Measurements from ENCODE around the gene TAS2R3.
"Not testable (repeated sequence)": the region's sequence is repeated elsewhere in the genome, so short reads cannot be mapped to it uniquely, and the experiment has no call there.

Gene TAS2R3

DNA sequence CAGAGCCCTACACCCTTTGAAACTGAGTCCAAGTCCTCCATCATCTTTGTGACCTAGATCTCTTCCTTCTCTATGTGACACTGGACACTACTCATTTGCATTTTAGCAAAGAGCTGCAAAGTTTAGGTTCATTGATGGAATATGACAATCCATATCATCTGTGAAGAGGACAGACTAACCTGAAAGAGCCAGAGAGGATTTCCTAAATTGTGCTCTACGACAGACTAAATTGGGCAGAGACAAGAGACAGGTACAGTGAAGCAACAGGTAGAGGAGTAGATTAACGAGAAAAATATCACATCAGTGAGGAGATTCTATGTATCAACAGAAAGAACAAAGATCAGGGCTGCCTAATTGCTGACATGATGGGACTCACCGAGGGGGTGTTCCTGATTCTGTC, at the start of gene TAS2R3:
TSS of gene TAS2R3 (plus strand) at position 301 of the 400 bp plus-strand sequence. CDS start at position 363, 62 bp downstream.
- DNase-seq (ENCODE audit: low spot score): no peak

DNA sequence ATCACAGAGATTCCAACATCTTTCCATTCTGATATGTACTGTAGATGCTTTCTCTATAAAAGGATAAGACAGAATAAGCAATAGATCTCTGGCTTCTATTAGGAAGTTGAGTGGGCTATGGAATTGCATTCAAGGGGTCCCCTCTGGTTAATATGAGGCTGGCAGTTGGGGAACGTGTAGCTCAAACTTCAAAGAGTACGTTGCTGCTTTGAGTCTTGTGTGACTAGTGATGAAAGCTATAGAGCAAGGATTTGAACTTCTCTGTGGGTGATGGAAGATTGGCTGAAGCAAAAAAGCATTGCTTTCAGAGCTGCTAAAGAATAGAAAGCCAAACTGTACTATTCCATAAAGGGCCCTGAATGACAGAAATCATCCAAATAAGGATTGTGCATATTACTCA, 49.3 kb upstream of the TAS2R3 start:
- DNase-seq (ENCODE audit: low spot score): no peak

GRCh38 chr7:141715018-141715417, 48.9 kb upstream of the TAS2R3 start:
- DNase-seq (ENCODE audit: low spot score): no peak

- DNase-seq (ENCODE audit: low spot score): no peak
These were observed 47.9 kb upstream of the TAS2R3 start for GRCh38 chr7:141715794-141716689.

DNA sequence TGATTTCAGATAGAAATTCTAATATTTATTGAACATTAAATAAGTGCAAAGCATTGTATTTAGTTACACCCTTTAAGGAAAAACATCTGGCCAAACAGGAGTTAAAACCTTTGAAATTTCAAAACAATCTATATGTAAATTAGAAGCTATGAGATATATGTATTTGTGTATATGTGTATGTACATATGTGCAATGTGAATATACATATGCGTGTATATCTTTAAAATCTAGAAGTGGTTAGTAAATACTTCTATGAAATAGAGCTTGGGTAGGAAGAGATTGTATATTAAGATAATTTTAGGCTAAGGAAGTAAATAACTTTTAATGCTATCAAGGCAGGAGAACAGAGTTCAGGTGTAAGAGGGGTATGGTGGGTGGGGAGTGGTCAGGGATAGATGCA, 46.4 kb upstream of the TAS2R3 start:
- no peak for DNase-seq (ENCODE audit: low spot score)

DNA sequence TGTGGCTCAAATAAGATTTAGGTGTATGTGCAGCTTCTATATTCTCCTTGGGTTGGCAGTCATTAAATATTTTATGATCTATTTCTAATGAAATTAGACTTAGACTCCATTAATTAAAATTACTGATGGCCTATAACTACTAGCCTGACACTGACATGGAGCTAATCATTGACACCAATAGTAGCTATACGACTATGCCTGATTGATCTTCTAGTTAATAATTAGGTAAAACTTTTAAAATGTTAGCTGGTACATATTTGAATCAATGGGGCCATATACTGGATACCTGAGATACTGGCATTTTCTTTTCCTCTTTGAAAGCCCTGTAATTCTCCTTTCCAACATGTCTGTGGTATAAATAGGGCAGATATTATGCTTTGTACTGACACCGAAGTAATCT, 41.4 kb upstream of the TAS2R3 start:
- no peak for DNase-seq (ENCODE audit: low spot score)

GRCh38 chr7:141729020-141729419, 34.9 kb upstream of the TAS2R3 start:
- DNase-seq (ENCODE audit: low spot score): no peak

DNA sequence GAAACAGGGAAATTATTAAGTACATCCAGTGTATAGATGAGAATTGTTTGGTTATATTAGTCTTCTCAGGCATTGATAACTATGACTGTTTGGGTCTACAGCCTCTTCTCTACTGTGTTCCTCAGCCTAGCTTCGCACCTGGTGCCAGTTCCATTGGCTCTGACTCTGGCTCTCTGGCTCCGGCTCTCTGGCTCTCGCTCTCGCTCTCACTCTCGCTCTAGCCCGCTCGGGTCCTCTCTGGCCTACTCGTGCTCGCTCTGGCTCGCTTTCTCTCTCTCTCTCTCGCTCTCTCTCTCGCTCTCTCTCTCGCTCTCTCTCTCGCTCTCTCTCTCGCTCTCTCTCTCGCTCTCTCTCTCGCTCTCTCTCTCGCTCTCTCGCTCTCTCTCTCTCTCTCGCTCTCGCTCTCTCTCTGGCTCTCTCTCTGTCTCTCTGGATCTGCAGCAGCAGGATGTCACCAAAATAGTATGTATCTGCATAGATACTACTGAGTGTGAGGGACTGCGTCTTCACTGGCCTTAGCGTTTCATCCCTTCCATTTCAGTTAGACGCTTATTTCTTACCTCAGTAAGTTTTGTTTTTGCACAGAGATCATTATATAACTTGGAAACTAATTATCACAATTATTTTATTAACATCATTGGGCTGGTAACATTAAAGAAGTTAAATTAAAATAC, 32.3 kb upstream of the TAS2R3 start:
- DNase-seq (ENCODE audit: low spot score): no peak

DNA sequence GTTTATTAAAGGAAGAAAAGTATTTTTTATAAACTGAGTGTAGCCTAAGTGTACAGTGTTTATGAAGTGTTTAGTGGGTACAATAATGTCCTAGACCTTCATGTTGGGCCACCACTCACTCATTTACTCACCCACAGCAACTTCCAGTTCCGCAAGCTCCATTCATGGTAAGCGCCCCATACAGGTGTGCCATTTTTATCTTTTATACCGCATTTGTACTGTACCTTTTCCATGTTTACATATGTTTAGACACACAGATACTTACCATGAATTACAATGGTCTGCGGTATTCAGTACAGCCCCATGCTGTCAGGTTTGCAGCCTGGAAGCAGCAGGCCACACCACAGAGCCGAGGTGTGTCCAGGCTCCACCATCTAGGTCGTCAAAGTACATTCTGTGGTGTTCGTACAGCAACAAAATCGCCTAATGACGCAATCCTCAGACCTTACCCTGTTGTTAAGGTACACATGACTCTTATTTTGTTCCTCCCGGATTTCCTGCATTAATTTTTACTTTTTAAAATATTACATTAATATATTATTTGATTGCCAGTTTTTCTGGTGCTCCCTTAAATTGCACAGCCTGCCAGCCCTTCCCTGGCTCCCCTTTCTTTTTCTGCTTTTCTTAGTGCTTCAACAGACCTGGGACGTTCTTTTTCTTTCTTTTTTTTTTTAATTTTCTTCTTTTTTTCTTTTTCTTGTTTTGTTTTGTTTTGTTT, 26.6 kb upstream of the TAS2R3 start:
- peak; percentile 9 for DNase-seq (ENCODE audit: low spot score)

DNA sequence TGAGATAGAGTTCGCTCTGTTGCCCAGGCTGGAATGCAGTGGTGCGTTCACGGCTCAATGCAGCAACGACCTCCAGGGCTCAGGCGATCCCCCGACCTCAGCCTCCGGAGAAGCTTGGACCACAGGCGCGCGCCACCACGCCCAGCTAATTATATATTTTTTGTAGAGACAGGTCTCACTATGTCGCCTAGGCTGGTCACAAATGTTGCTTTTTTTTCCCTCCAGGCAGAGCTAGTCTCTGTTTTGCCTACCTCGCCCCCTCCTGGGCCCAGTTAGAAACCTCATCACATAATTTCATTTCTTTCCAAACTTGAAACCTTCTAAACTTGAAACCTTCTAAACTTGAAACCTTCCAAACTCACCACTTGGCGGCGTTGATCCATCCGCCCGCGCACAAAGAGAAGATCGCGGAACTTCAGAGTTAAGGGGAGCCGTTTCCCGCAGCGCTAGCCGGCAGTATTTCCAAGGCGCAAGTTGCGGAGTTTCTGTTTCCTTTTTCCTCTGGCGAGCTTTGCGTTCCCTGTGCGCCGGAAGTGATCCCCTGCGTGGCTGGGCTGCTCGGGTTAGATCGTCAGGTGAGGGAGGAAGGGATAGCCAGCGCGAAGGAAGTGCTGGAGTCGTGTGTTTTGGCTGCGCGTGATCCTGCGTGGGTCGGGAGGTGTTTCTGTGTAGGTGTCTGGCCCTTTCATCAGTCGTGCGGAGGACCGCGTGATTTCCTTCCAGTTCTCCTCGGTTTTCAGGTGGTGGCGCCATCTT, 25.9 kb upstream of the TAS2R3 start, which contains the start of gene SSBP1:
TSS of gene SSBP1 (plus strand) at position 523 of the 756 bp plus-strand sequence. CDS start 809 bp downstream, outside the sequence.
- peak; percentile 79 for DNase-seq (ENCODE audit: low spot score)

GRCh38 chr7:141738592-141739013, 25.3 kb upstream of the TAS2R3 start:
- no peak for DNase-seq (ENCODE audit: low spot score)

DNA sequence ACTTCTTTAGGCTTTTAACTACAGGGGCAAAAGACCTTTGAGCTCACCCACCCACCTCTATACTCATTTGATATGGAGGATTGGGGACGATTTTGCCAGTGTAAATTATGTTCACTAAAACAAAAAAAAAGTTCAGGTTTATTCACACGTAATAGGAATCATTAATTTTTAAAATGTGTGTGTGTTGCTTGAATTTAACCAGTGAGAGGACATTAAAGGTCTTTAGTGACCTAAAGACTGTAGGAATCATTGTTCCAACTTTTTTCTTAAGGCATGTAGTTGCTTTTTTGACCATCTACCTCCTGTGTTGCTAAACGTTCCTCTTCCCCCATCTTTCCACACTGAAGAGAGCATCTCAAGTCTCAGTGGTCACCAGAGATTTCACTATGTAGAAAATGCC, 24.6 kb upstream of the TAS2R3 start:
- no peak for DNase-seq (ENCODE audit: low spot score)

GRCh38 chr7:141742229-141742628, 21.7 kb upstream of the TAS2R3 start:
- no peak for DNase-seq (ENCODE audit: low spot score)

DNA sequence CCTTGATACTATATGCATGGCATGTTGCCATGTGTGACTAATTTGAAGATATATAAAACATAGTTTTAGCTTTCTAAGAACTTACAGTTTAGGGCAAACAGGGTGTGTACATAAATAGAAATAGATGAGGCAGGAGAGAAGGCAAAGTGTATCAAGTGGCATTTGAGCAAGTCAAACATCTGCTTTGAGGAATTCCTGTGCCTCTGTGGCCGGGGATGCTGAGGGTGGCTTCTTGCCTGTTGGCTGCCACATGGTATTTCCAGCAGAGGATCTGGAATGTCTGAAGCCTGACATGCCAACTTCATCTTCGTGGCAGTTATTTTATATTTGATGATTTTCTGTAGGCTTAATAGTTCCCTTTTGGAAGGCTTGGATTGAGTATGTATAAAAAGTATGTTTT, 19.8 kb upstream of the TAS2R3 start:
- DNase-seq (ENCODE audit: low spot score): no peak

DNA sequence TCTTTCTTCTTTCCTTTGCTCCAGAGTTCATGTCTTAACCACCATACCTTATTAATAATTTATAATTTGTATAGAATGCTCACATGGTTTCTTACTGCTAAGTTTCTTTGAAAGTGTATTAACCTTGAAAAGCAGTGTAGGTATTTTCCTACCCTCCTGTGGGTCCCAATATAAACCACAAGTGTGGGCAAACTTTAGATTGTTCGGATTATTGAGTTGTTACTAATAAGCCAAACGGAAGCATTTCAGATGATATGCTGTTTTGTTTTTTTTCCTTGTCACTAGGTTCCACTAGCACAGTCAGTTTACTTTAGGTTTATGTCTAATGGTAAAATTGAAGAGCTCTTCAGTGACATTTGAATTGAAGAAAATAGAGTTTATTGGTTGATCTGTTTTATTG, 15.5 kb upstream of the TAS2R3 start:
- DNase-seq (ENCODE audit: low spot score): no peak

- DNase-seq (ENCODE audit: low spot score): not testable (repeated sequence)
These were observed 12.0 kb upstream of the TAS2R3 start for GRCh38 chr7:141751904-141752303.

GRCh38 chr7:141752634-141753033, 11.3 kb upstream of the TAS2R3 start:
- DNase-seq (ENCODE audit: low spot score): no peak

- DNase-seq (ENCODE audit: low spot score): peak; percentile 15
These were observed 9.0 kb upstream of the TAS2R3 start for GRCh38 chr7:141754939-141755338.

DNA sequence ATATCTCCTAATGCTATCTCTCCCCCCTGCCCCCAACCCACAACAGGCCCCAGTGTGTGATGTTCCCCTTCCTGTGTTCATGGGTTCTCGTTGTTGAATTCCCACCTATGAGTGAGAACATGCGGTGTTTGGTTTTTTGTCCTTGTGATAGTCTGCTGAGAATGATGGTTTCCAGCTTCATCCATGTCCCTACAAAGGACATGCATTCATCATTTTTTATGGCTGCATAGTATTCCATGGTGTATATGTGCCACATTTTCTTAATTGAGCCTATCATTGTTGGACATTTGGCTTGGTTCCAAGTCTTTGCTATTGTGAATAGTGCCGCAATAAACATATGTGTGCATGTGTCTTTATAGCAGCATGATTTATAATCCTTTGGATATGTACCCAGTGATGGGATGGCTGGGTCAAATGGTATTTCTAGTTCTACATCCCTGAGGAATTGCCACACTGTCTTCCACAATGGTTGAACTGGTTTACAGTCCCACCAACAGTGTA, 6.2 kb downstream of the TAS2R3 start:
- not testable (repeated sequence) for DNase-seq (ENCODE audit: low spot score)

DNA sequence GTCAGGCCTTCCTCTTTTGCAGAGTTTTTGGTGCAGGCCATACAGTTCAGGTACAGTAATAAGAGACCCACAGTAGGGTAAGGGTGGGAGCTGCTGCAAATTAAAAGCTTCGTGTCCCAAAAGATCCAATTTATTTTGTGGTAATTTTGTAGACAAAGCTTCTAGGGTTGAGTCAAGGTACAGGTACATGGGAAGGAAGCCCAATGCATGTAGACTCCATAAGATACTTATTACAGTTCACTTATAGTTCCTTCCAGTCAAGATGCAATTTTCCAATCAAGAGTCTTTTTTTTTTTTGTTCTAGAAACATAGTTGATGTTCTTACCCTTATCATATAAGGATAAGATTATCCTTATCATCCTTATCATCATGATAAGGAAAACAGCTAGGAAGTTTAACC, 12.5 kb downstream of the TAS2R3 start, which contains the start of gene TAS2R4:
TSS of gene TAS2R4 (plus strand) at position 301 of the 400 bp plus-strand sequence. CDS start 1,815 bp downstream, outside the sequence.
- DNase-seq (ENCODE audit: low spot score): no peak
